ENCODE results near the gene DST.

DNA sequence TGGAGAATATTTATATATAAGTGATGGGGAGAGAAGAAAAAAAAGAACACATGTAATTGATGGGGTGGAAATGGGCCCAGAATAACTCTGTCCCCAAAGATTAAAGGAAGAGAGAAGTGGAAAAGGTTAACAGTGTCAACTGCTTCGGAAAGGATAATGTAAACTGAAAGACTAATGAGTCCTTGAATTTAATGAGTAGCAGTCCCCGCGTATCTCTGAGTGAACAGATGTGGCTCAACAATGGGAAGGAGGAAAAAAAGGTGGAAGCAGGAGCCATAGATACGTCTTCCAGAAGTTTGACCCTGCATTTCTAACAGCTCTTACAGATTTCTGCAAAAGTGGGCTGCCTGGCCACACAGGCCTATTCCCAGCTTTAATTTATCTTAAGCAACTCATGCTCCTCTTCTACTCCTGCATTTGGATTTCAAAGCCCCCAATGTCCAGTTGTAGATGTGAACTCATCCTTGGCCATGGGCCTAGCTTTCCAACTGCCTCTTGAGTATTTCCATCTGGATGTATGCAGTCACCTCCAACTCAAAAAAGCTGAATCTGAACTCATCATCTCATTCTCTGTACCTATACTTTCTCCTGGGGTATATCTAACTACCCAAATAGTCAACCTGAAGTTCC is 61.3 kb downstream of the DST start:
- TF ChIP-seq, protein P1, sequence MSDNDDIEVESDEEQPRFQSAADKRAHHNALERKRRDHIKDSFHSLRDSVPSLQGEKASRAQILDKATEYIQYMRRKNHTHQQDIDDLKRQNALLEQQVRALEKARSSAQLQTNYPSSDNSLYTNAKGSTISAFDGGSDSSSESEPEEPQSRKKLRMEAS (IDR thresholded peaks at IDR 0.05) = no peak
- TF ChIP-seq POLR2A (IDR thresholded peaks at IDR 0.05; ENCODE audit: borderline replicate concordance, extremely low read depth, insufficient read depth, insufficient read length) (no peak), POLR2AphosphoS5 (IDR thresholded peaks at IDR 0.05; ENCODE audit: low read depth, low read length) (no peak), JUND (IDR thresholded peaks at IDR 0.05) (no peak), EZH2 (IDR thresholded peaks at IDR 0.05) (no peak)
